OCI-LY7 (cell line): ENCODE data around the gene B4GALNT2.

Experiments used
- CTCF ChIP-seq: fragments of 200-600 bp; sonication (generic); conservative IDR thresholded peaks from 2 replicates; pipeline ENCODE4 v1.5.1; 2014; ENCODE audit warnings: mild to moderate bottlenecking, antibody characterized with exemption, low read length, moderate library complexity, mixed read lengths
- EZH2phosphoT487 ChIP-seq: fragments of 200-600 bp; sonication (generic); IDR thresholded peaks from 2 replicates; pipeline ENCODE4 v1.6.1; 2018; ENCODE audit warnings: low read depth, borderline replicate concordance, mild to moderate bottlenecking, mixed run types, antibody characterized with exemption, low read length, moderate library complexity, mixed read lengths

- no peak for TF ChIP-seq CTCF
- no peak for TF ChIP-seq EZH2phosphoT487
Measured at GRCh38 chr17:49196520-49196919, 64.0 kb downstream of the B4GALNT2 start.
